Sigmoid colon (tissue), 7 donors: ENCODE data around the gene CACNA1D. TPM values are rescaled to one million over a fixed set of nuclear protein-coding genes. Genes with fewer than 3 reads are reported as not detected.

Experiments used
- DNase-seq: peaks from one replicate; pipeline ENCODE4 v3.0.0-alpha.2; 2019
- H3K27ac ChIP-seq, 4 donors: fragments of 200-600 bp; sonication (generic); one replicate each; pipeline ENCODE4 v1.5.1; 2016 to 2019; ENCODE audit warnings: mild to moderate bottlenecking in 1 of 4
- H3K27me3 ChIP-seq, 3 donors: fragments of 200-600 bp; sonication (generic); one replicate each; pipeline ENCODE4 v1.5.1; 2019; ENCODE audit warnings: mild to moderate bottlenecking in 1 of 3
- H3K36me3 ChIP-seq, 4 donors: fragments of 200-600 bp; sonication (generic); one replicate each; pipeline ENCODE4 v1.5.1; 2016 to 2019
- H3K4me1 ChIP-seq, 4 donors: fragments of 200-600 bp; sonication (generic); one replicate each; pipeline ENCODE4 v1.5.1; 2017 to 2019
- H3K4me3 ChIP-seq, 4 donors: fragments of 200-600 bp; sonication (generic); one replicate each; pipeline ENCODE4 v1.5.1; 2017 to 2019; ENCODE audit warnings: mild to moderate bottlenecking in 2 of 4, moderate library complexity in 1 of 4
- H3K9me3 ChIP-seq, 4 donors: fragments of 200-600 bp in 3 of 4; sonication (generic) in 3 of 4; one replicate each; pipeline versions ENCODE4 v1.5.1 to v1.6.1; 2013 to 2019
- CTCF ChIP-seq, 4 experiments: fragments of 450-650 bp in 3 of 4; fragments of 200-600 bp in 1 of 4; IDR thresholded peaks; one replicate each; pipeline ENCODE4 v1.5.1; 2016 to 2019; ENCODE audit warnings: antibody characterized with exemption in 4 of 4, mild to moderate bottlenecking in 3 of 4, moderate library complexity in 2 of 4
- EP300 ChIP-seq, 4 donors: sonication (generic); formaldehyde crosslinking; IDR thresholded peaks; one replicate each; pipeline ENCODE4 v1.6.1; 2017; ENCODE audit warnings: antibody characterized with exemption in 4 of 4
- POLR2A ChIP-seq, 2 donors: fragments of 450-650 bp; IDR thresholded peaks; one replicate each; pipeline ENCODE4 v1.6.1; 2016; ENCODE audit warnings: antibody characterized with exemption in 2 of 2, mild to moderate bottlenecking in 2 of 2, moderate library complexity in 2 of 2
- POLR2AphosphoS5 ChIP-seq, 4 donors: sonication (generic); formaldehyde crosslinking; IDR thresholded peaks; one replicate each; pipeline ENCODE4 v1.6.1; 2017; ENCODE audit warnings: antibody characterized with exemption in 4 of 4
- WGBS, 2 donors: extraction: QIAGEN DNeasy Blood & Tissue Kit; methylation state at CpG; one replicate each; pipeline ENCODE4 v1.1.7; 2013; 5-methylcytosine and 5-hydroxymethylcytosine counted together
- intact Hi-C: fragments of 100-400 bp; cut with DNase I; formaldehyde crosslinking; loops from one replicate; pipeline ENCODE4 v1.15.1; 2023
- polyA plus RNA-seq, 3 donors: library from polyadenylated mRNA; stranded (reverse); fragments of 200-250 nt; gene quantifications; one replicate each; pipeline ENCODE4 v1.2.3, GENCODE V29; 2013
- total RNA-seq, 4 donors: library from RNA; depleted of rRNA; stranded (reverse); fragments of >200 nt; gene quantifications; one replicate each; pipeline ENCODE4 v1.1.0, GENCODE V29; 2016
- donor health status: healthy with polysubstance abuse.
- donor health status: Bipolar disorder and iron deficiency.
- donor health status: healthy.

The CACNA1D gene
- total and polyA plus RNA-seq, 7 donors, result 1.2 to 9.7 (median 4.8) TPM

GRCh38 chr3:53496984-53497383 lies 2.6 kb downstream of the CACNA1D start:
- intact Hi-C loops, result loop anchor here (2.0 to 10.0 kb wide), 2 partner anchors 28 to 388 kb away; partner anchors contain the start of gene ACTR8
- peak overlapping the region in 2 of 4 donors; percentile 58 to 67 for H3K27ac ChIP-seq
- no peaks in the 10 kb centered on the region for H3K36me3 ChIP-seq
- no peak overlapping the region for H3K4me3 ChIP-seq
- WGBS, 2 donors, result 54 to 74% methylated on average over 5 of the region's 5 CpGs
- H3K9me3 ChIP-seq, result no peaks in the 10 kb centered on the region
- H3K27me3 ChIP-seq, result peaks cover 0 to 12% (median 0%) of the 10 kb centered on the region in 3 donors
- no peak for DNase-seq
- TF ChIP-seq POLR2AphosphoS5 (IDR thresholded peaks at IDR 0.05) (no peak), CTCF (IDR thresholded peaks at IDR 0.05) (no peak), EP300 (IDR thresholded peaks at IDR 0.05) (no peak), POLR2A (IDR thresholded peaks at IDR 0.05) (no peak)
- peaks cover 0 to 61% (median 52%) of the 10 kb centered on the region in 4 donors for H3K4me1 ChIP-seq

- Histone ChIP-seq H3K36me3 (no peaks in the 10 kb centered on the region), H3K9me3 (no peaks in the 10 kb centered on the region), H3K27ac (peak overlapping the region in 2 of 4 donors; percentile 58 to 67), H3K4me3 (no peak overlapping the region), H3K4me1 (peaks cover 0 to 52% (median 46%) of the 10 kb centered on the region in 4 donors), H3K27me3 (peaks cover 0 to 10% (median 0%) of the 10 kb centered on the region in 3 donors)
- WGBS, 2 donors, result 52 to 76% methylated on average over 8 of the region's 8 CpGs
- intact Hi-C loops, result loop anchor here (10.0 kb wide), 1 partner anchor 386 kb away; the partner anchor contains the start of gene ACTR8
- no peak for TF ChIP-seq POLR2AphosphoS5 (IDR thresholded peaks at IDR 0.05)
- TF ChIP-seq CTCF (IDR thresholded peaks at IDR 0.05), result no peak
- no peak for TF ChIP-seq POLR2A (IDR thresholded peaks at IDR 0.05)
- TF ChIP-seq EP300 (IDR thresholded peaks at IDR 0.05), result no peak
- no peak for DNase-seq
Measured at GRCh38 chr3:53498806-53499641, 4.6 kb downstream of the CACNA1D start.

- intact Hi-C loops, result loop anchor here (5.0 kb wide), 1 partner anchor 52 kb away; no protein-coding TSS in a partner anchor
- Histone ChIP-seq H3K27ac (no peak overlapping the region), H3K9me3 (no peaks in the 10 kb centered on the region), H3K4me3 (no peak overlapping the region), H3K36me3 (no peaks in the 10 kb centered on the region), H3K4me1 (peaks cover 0 to 45% (median 38%) of the 10 kb centered on the region in 4 donors), H3K27me3 (peaks cover 0 to 5% (median 0%) of the 10 kb centered on the region in 3 donors)
- DNase-seq, result no peak
- 82 to 95% methylated on average over 7 of the region's 7 CpGs for WGBS, 2 donors
- TF ChIP-seq POLR2AphosphoS5 (IDR thresholded peaks at IDR 0.05) (no peak), POLR2A (IDR thresholded peaks at IDR 0.05) (no peak), EP300 (IDR thresholded peaks at IDR 0.05) (no peak), CTCF (IDR thresholded peaks at IDR 0.05) (no peak)
Measured at GRCh38 chr3:53500165-53500777, 5.9 kb downstream of the CACNA1D start.

GRCh38 chr3:53501178-53501577 lies 6.8 kb downstream of the CACNA1D start:
- no peak for TF ChIP-seq EP300 (IDR thresholded peaks at IDR 0.05)
- no peak for TF ChIP-seq POLR2AphosphoS5 (IDR thresholded peaks at IDR 0.05)
- TF ChIP-seq POLR2A (IDR thresholded peaks at IDR 0.05), result no peak
- no peak for TF ChIP-seq CTCF (IDR thresholded peaks at IDR 0.05)
- no peak for DNase-seq
- Histone ChIP-seq H3K36me3 (no peaks in the 10 kb centered on the region), H3K4me1 (peaks cover 0 to 36% (median 30%) of the 10 kb centered on the region in 4 donors), H3K27ac (no peak overlapping the region), H3K9me3 (no peaks in the 10 kb centered on the region), H3K27me3 (no peaks in the 10 kb centered on the region), H3K4me3 (no peak overlapping the region)
- intact Hi-C loops, result loop anchor here (5.0 kb wide), 1 partner anchor 51 kb away; no protein-coding TSS in a partner anchor
- WGBS, 2 donors, result 84 to 91% methylated on average over 8 of the region's 8 CpGs
